OCI-LY3 (cell line): ENCODE results near the gene F8.

Experiments used
- H2AFZ ChIP-seq: fragments of 200-600, 300-600 bp; shearing (Covaris generic); 2 replicates; pipeline ENCODE4 v1.6.0; 2014; ENCODE audit warnings: antibody characterized with exemption, low read depth, low read length
- H3K27ac ChIP-seq: fragments of 200-600, 300-600 bp; sonication (generic); 2 replicates; pipeline ENCODE4 v1.5.1; 2014; ENCODE audit warnings: mild to moderate bottlenecking, low read length, moderate library complexity, mixed read lengths
- H3K27me3 ChIP-seq: fragments of 200-600, 300-600 bp; sonication (generic); 2 replicates; pipeline ENCODE4 v1.6.1; 2014; ENCODE audit warnings: low read depth, low read length, mixed read lengths
- H3K36me3 ChIP-seq: fragments of 200-600, 300-600 bp; sonication (generic); replicated peaks from 2 replicates; pipeline ENCODE3; 2014; ENCODE audit warnings: low read depth, low read length, mixed read lengths
- H3K4me1 ChIP-seq: fragments of 300-600, 200-600 bp; sonication (generic); 2 replicates; pipeline ENCODE4 v1.6.1; 2014; ENCODE audit warnings: low read length, mixed read lengths
- H3K4me2 ChIP-seq: fragments of 200-600, 300-600 bp; sonication (generic); 2 replicates; pipeline ENCODE4 v1.6.1; 2014; ENCODE audit warnings: low read length, mixed read lengths
- H3K4me3 ChIP-seq: fragments of 300-600, 200-600 bp; sonication (generic); 2 replicates; pipeline ENCODE4 v1.5.1; 2014; ENCODE audit warnings: antibody characterized with exemption, mild to moderate bottlenecking, low read length, moderate library complexity
- H3K79me2 ChIP-seq: fragments of 300-600, 200-600 bp; shearing (Covaris generic); 2 replicates; pipeline ENCODE4 v1.6.1; 2014; ENCODE audit warnings: mild to moderate bottlenecking, low read length, mixed read lengths
- H3K9ac ChIP-seq: fragments of 300-600, 200-600 bp; shearing (Covaris generic); 2 replicates; pipeline ENCODE4 v1.6.0; 2014; ENCODE audit warnings: mild to moderate bottlenecking, low read length, moderate library complexity
- H3K9me3 ChIP-seq: fragments of 200-600, 300-600 bp; shearing (Covaris generic); 2 replicates; pipeline ENCODE4 v1.6.1; 2014; ENCODE audit warnings: low read length, mixed read lengths; ENCODE audit not compliant: insufficient read depth
- H4K20me1 ChIP-seq: fragments of 200-600, 300-600 bp; sonication (generic); 2 replicates; pipeline ENCODE4 v1.6.1; 2016; ENCODE audit warnings: low read length, mixed read lengths; ENCODE audit not compliant: insufficient read depth
- EZH2phosphoT487 ChIP-seq: fragments of 200-600 bp; shearing (Covaris generic); IDR thresholded peaks from 2 replicates; pipeline ENCODE4 v1.6.1; 2018; ENCODE audit warnings: antibody characterized with exemption, mixed run types, low read depth
- TF ChIP-seq, protein P1 (sequence below): fragments of 200-600, 300-600 bp; sonication (generic); IDR thresholded peaks from 2 replicates; pipeline ENCODE4 v1.5.1; 2014; ENCODE audit warnings: antibody characterized with exemption, low read length, low read depth

F8 gene

DNA sequence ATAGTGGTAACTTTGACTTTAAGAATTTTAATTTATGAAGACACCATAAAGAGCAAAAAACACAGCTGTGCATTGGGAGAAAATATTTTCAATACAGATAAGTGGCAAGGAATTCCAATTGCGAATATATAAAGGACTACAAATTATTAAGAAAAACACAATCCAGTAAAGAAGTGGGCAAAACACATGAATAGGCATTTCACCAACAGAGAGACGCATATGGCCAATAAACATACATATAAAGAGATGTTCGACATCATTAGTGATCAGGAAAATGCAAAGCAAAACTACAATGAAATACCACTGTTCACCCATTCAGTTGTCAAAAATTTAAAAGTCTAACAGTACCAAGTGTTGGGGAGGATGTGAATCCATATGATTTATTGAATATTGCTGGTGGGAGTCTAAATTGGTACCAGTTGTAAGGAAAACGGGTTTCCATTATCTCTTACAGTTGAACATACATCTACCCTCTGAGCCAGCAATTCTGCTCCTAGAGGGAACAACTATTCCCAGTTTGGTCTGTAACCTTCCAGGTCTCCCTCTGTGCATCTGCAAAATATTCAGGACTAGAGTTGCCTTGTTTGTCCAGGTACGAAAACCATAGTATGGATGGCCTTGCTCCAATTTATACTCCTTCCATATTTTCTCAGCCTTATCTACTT, 215.6 kb downstream of the F8 start:
- H3K9ac ChIP-seq = no peak overlapping the region
- no peak overlapping the region for H3K4me2 ChIP-seq
- no peak overlapping the region for H3K4me3 ChIP-seq
- H3K4me1 ChIP-seq = peaks cover 11% of the 10 kb centered on the region
- H3K27me3 ChIP-seq = no peaks in the 10 kb centered on the region
- H3K27ac ChIP-seq = no peak overlapping the region
- H3K36me3 ChIP-seq = no peaks in the 10 kb centered on the region
- no peaks in the 10 kb centered on the region for H3K79me2 ChIP-seq
- H2AFZ ChIP-seq = no peak overlapping the region
- 0 out of 2 replicates have a peak, but pooled peaks cover 6% of the 10 kb centered on the region for H3K9me3 ChIP-seq
- no peaks in the 10 kb centered on the region for H4K20me1 ChIP-seq
- no peak for TF ChIP-seq EZH2phosphoT487
- TF ChIP-seq, protein P1, sequence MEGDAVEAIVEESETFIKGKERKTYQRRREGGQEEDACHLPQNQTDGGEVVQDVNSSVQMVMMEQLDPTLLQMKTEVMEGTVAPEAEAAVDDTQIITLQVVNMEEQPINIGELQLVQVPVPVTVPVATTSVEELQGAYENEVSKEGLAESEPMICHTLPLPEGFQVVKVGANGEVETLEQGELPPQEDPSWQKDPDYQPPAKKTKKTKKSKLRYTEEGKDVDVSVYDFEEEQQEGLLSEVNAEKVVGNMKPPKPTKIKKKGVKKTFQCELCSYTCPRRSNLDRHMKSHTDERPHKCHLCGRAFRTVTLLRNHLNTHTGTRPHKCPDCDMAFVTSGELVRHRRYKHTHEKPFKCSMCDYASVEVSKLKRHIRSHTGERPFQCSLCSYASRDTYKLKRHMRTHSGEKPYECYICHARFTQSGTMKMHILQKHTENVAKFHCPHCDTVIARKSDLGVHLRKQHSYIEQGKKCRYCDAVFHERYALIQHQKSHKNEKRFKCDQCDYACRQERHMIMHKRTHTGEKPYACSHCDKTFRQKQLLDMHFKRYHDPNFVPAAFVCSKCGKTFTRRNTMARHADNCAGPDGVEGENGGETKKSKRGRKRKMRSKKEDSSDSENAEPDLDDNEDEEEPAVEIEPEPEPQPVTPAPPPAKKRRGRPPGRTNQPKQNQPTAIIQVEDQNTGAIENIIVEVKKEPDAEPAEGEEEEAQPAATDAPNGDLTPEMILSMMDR = no peak

DNA sequence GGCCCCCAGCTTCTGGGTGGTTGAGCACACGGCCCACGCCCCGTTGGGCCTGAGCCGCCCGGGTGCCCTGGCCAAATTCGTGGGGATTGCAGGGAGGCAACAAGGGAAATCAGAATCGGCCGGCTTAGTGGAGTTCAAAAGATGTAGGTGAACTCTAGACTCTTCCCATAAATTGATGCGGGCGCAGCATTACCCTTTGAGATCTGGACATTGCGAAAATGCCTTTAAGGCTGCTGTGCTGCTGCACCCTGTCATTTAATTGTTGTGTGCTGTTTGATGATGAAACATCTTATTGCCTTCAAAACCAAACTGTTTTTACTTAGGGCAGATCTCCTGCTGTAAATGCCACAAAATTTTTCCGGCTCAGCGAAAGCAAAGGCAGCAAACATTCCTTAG, 216.8 kb downstream of the F8 start:
- no peaks in the 10 kb centered on the region for H3K79me2 ChIP-seq
- H3K27me3 ChIP-seq = no peaks in the 10 kb centered on the region
- H3K4me2 ChIP-seq = peak overlapping the region; percentile 93
- peaks cover 15% of the 10 kb centered on the region for H3K4me1 ChIP-seq
- TF ChIP-seq, protein P1 = no peak
- no peak for TF ChIP-seq EZH2phosphoT487
- no peak overlapping the region for H3K27ac ChIP-seq
- no peaks in the 10 kb centered on the region for H3K36me3 ChIP-seq
- H3K9ac ChIP-seq = peak overlapping the region; percentile 83
- H4K20me1 ChIP-seq = no peaks in the 10 kb centered on the region
- 0 out of 2 replicates have a peak, but pooled peaks cover 6% of the 10 kb centered on the region for H3K9me3 ChIP-seq
- peak overlapping the region; percentile 94 for H3K4me3 ChIP-seq
- H2AFZ ChIP-seq = peak overlapping the region; percentile 92

DNA sequence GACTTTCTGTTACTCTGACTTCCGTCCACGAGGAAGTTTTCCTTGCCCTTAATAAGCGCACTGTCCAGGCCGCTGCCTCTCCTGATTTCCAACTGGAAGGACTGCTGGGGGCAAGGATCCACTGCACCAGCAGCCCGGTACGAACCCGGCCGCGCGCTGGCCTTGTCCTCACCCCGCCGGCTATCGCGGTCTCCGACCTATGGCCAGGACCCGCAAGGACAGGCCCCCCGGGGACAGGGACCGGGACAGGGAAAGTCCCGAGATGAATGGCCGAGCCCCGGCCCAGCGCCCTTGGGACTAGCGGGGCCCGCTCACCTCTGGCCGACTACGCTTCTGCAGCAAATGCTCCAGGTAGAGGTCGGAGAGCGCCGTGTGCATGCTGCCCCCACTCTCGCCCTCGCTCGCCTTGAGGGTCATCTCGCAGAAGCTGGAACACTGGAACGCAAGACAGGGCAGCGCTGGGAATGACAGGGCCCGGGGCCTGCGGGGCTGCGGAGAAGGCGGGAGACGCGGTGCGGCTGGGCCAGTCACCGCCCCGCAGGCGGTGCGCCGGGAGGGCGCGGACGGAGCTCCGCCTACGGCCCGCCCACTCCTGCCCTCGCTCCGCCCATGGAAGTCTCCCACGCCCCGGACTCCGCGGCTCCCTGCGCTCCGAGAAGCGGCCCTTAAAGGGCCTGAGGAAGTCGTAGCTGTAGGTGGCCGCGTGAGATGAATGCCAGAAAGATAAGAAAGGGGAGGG, 217.4 kb downstream of the F8 start, which contains the start of gene MPP1:
Gene MPP1, minus strand, starts transcription at position 529 of the 739 bp plus-strand sequence. Its CDS starts 112 bp downstream, at position 417.
- H3K4me3 ChIP-seq = peak within 1 kb of the TSS; percentile 94
- no peaks in the 10 kb centered on the region for H4K20me1 ChIP-seq
- H3K27ac ChIP-seq = no peak within 1 kb of the TSS
- peak within 1 kb of the TSS; percentile 93 for H3K4me2 ChIP-seq
- TF ChIP-seq, protein P1 = no peak
- no peak for TF ChIP-seq EZH2phosphoT487
- peak within 1 kb of the TSS; percentile 83 for H3K9ac ChIP-seq
- peaks cover 18% of the 10 kb centered on the region for H3K4me1 ChIP-seq
- H3K27me3 ChIP-seq = no peaks in the 10 kb centered on the region
- no peaks in the 10 kb centered on the region for H3K36me3 ChIP-seq
- no peaks in the 10 kb centered on the region for H3K79me2 ChIP-seq
- H2AFZ ChIP-seq = peak within 1 kb of the TSS; percentile 92
- 0 out of 2 replicates have a peak, but pooled peaks cover 6% of the 10 kb centered on the region for H3K9me3 ChIP-seq

DNA sequence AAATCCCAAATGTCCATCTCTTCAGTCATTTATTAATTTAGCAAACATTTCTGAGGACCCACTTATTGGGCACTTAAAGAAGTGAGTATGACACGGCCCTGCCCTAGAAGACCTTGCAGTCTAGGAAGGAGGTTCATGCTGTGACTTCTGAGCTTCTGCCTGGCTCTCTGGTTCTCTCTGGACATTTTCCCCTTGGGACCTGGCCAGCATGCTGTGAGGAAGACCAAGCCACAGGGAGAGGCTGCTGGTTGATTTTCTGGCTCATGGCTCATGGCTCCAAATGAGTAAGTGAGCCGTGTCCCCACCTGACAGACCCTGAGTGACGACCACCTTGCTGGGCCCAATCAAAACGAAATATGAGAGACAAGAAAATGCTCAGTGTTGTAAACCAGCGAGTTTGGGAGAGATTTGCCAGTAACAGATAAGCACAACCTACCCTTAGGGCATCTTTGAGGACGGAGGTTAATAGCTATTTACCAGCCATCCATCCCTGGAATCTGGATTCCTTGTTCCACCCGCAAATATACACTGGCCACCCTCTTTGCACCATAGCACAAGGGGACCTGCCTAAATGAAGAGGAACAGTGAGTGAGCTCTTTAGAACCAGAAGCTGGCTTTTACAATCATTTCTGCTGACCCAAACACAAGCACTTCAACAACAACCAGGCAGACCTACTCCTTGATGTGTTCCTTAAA, 218.1 kb downstream of the F8 start:
- Histone ChIP-seq H3K27ac (no peak overlapping the region), H3K9ac (peak overlapping the region; percentile 83; the same call in 1 of the 2 replicates), H3K4me3 (peak overlapping the region; percentile 94), H2AFZ (peak overlapping the region; percentile 75; the same call in 1 of the 2 replicates), H3K27me3 (no peaks in the 10 kb centered on the region), H3K9me3 (0 out of 2 replicates have a peak, but pooled peaks cover 6% of the 10 kb centered on the region), H3K79me2 (no peaks in the 10 kb centered on the region), H3K4me2 (peak overlapping the region; percentile 93), H4K20me1 (no peaks in the 10 kb centered on the region), H3K4me1 (peaks cover 14% of the 10 kb centered on the region), H3K36me3 (no peaks in the 10 kb centered on the region)
- TF ChIP-seq EZH2phosphoT487 = no peak
- TF ChIP-seq, protein P1 = no peak
